ENCODE measurements around the gene ILF2.

Gene ILF2

GRCh38 chr1:153633754-153634665 is 36.8 kb downstream of the ILF2 start, which contains the start of gene CHTOP (continued):
- TF ChIP-seq HOXD13 (CRISPR knock-in tag; IDR thresholded peaks at IDR 0.05; ENCODE audit: borderline replicate concordance) (0 out of 2 replicates have a peak, but pooled peaks have one; percentile 61), ZNF221 (tag by site-specific recombination; IDR thresholded peaks at IDR 0.05; ENCODE audit: borderline replicate concordance) (no peak), OVOL3 (tag by site-specific recombination; IDR thresholded peaks at IDR 0.05) (0 out of 2 replicates have a peak, but pooled peaks have one; percentile 30), ZNF600 (tag by site-specific recombination; IDR thresholded peaks at IDR 0.05) (peak; percentile 90), EGR2 (tag by site-specific recombination; IDR thresholded peaks at IDR 0.05; ENCODE audit: low read depth) (peak; percentile 62; the same call in 1 of the 2 replicates), INSM2 (tag by site-specific recombination; IDR thresholded peaks at IDR 0.05) (peak; percentile 77), ZNF843 (tag by site-specific recombination; IDR thresholded peaks at IDR 0.05) (peak; percentile 79; the same call in 1 of the 2 replicates), ZNF449 (tag by site-specific recombination; IDR thresholded peaks at IDR 0.05) (0 out of 2 replicates have a peak, but pooled peaks have one; percentile 24), ZNF660 (tag by site-specific recombination; IDR thresholded peaks at IDR 0.05) (peak; percentile 87), PATZ1 (tag by site-specific recombination; IDR thresholded peaks at IDR 0.05) (peak; percentile 79), ZNF140 (tag by site-specific recombination; IDR thresholded peaks at IDR 0.05) (no peak), ZNF610 (tag by site-specific recombination; IDR thresholded peaks at IDR 0.05; ENCODE audit: borderline replicate concordance) (peak; percentile 80; the same call in 1 of the 2 replicates), ZNF510 (tag by site-specific recombination; IDR thresholded peaks at IDR 0.05; ENCODE audit: insufficient replicate concordance) (no peak), YY2 (tag by site-specific recombination; IDR thresholded peaks at IDR 0.05) (peak; percentile 92), ZNF16 (tag by site-specific recombination; IDR thresholded peaks at IDR 0.05; ENCODE audit: low read depth) (no peak), ZNF830 (tag by site-specific recombination; IDR thresholded peaks at IDR 0.05; ENCODE audit: low read depth) (no peak), ZNF391 (tag by site-specific recombination; IDR thresholded peaks at IDR 0.05; ENCODE audit: borderline replicate concordance, low read depth) (0 out of 2 replicates have a peak, but pooled peaks have one; percentile 53), ZSCAN30 (tag by site-specific recombination; IDR thresholded peaks at IDR 0.05) (peak; percentile 88), REPIN1 (tag by site-specific recombination; IDR thresholded peaks at IDR 0.05; ENCODE audit: low read depth) (0 out of 2 replicates have a peak, but pooled peaks have one; percentile 28), ZNF24 (tag by site-specific recombination; IDR thresholded peaks at IDR 0.05) (peak; percentile 91), GLIS1 (tag by site-specific recombination; IDR thresholded peaks at IDR 0.05) (peak; percentile 48; the same call in 1 of the 2 replicates), ZNF23 (tag by site-specific recombination; IDR thresholded peaks at IDR 0.05; ENCODE audit: borderline replicate concordance) (no peak), ZNF624 (tag by site-specific recombination; IDR thresholded peaks at IDR 0.05) (no peak), ZNF138 (tag by site-specific recombination; IDR thresholded peaks at IDR 0.05; ENCODE audit: borderline replicate concordance) (no peak), ZNF529 (tag by site-specific recombination; IDR thresholded peaks at IDR 0.05; ENCODE audit: insufficient replicate concordance) (no peak), ZBTB26 (tag by site-specific recombination; optimal IDR thresholded peaks at IDR 0.05) (peak; percentile 50), ZNF2 (tag by site-specific recombination; IDR thresholded peaks at IDR 0.05) (peak; percentile 97)
